Measurements from ENCODE around the gene FMNL2.

GRCh38 chr2:152620208-152620607, 285.2 kb downstream of the FMNL2 start:
- TF ChIP-seq CTCF (IDR thresholded peaks at IDR 0.05 in 4 of 5, conservative IDR thresholded peaks at IDR 0.05 in 1 of 5), result no peak
- no peak for TF ChIP-seq POLR2A (IDR thresholded peaks at IDR 0.05)

Measured in gastrocnemius medialis (tissue), 4 donors.